C4-2B (cell line): ENCODE measurements around the gene NEDD4L.

ENCODE experiments used
- H3K27ac ChIP-seq: fragments of 450-650 bp; 2 replicates; pipeline ENCODE4 v1.5.1; 2017
- ZFX ChIP-seq: fragments of 450-650 bp; IDR thresholded peaks from 2 replicates; pipeline ENCODE4 v1.6.1; 2017
- TF ChIP-seq, protein P1 (sequence below): fragments of 450-650 bp; conservative IDR thresholded peaks from 2 replicates; pipeline ENCODE4 v1.5.1; 2017; ENCODE audit warnings: mild to moderate bottlenecking

Gene NEDD4L

DNA sequence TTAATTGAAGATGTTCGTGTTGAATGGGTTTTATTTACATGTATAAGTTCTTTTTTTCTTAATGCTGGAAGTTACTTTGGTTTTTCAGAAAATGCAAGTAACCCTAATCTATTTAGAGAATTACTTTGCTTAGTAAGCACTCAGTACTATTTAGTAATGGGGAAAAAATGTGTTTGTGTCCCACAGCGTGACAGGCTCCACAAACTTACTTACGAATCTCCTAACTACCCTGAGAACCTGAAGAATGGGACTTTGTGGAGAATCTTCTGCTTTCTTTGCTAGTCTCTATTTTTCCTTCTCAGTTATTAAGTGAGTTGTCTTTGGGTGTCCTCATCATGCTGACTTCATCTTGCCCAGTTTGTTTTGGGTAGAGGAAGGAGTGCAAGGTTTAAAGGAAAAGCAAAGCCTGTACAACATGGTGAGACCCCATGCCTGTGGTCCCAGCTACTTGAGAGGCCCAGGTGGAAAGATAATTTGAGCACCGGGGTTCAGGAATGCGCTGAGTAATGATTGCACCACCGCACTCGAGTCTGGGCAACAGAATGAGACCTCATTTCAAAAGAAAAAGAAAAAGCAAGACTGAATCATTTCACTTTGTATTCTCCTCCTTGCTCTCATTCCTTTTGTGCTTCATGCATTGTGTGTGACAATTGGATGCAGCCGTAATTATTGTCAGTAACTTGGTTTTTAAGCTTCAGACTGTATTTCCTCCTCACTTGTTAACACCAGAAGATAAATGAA is 10.2 kb downstream of the NEDD4L start:
- no peak overlapping the region for H3K27ac ChIP-seq

DNA sequence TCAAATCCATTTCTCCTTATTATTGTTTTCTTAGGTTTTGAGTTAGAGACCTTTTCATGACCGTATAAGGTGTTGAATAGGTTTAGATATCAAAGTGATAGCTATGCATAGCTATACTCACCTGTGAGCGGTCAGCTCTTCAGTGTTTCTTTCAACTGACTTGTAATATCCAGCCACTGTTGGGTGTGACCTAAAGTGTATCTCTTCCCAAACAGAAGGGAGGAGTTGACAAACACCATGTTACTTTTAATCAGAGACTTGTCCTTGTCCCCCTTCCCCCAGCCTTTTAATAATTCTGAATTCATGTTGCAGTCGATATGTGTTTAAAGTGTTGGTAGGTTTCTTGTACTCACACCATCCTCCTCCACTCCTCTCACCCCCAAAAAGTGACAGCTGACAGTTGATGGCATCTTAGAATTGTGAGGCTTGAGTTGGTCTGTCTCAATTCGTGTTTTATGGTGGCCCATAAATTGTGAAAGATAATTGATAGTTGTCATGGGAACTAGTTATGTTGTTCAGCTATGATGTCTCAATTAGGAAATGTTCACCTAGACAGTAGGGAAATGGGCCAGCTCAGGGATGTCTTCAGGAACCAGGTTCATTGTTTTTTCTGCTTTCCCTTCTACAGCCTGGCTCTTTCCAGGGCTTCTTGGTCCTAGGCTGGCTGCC is 12.0 kb downstream of the NEDD4L start:
- TF ChIP-seq ZFX = no peak
- TF ChIP-seq, protein P1, sequence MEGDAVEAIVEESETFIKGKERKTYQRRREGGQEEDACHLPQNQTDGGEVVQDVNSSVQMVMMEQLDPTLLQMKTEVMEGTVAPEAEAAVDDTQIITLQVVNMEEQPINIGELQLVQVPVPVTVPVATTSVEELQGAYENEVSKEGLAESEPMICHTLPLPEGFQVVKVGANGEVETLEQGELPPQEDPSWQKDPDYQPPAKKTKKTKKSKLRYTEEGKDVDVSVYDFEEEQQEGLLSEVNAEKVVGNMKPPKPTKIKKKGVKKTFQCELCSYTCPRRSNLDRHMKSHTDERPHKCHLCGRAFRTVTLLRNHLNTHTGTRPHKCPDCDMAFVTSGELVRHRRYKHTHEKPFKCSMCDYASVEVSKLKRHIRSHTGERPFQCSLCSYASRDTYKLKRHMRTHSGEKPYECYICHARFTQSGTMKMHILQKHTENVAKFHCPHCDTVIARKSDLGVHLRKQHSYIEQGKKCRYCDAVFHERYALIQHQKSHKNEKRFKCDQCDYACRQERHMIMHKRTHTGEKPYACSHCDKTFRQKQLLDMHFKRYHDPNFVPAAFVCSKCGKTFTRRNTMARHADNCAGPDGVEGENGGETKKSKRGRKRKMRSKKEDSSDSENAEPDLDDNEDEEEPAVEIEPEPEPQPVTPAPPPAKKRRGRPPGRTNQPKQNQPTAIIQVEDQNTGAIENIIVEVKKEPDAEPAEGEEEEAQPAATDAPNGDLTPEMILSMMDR = no peak
- peak overlapping the region; percentile 64 for H3K27ac ChIP-seq

More for the DNA sequence above, 10.2 kb downstream of the NEDD4L start:
- no peak for TF ChIP-seq ZFX
- TF ChIP-seq, protein P1 = no peak

DNA sequence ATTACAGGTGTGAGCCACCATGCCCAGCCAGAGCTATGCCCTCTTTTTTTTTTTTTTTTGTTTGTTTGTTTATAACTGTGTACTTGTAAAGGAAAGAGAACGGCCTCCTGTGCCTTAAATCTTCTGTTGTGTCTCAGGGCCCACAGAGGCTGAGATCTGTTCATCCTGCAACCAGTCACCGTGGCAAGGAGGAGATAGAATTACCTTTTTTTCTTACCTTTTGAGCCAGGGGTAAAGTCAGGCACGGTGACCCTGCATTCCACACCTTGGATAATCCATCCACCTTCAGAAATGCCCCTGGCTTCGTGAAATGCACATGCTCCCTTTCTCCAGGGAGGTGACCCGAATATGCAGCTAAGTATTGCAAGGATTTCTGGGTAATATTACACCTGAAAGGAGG is 12.8 kb downstream of the NEDD4L start:
- TF ChIP-seq, protein P1 = no peak
- TF ChIP-seq ZFX = no peak

DNA sequence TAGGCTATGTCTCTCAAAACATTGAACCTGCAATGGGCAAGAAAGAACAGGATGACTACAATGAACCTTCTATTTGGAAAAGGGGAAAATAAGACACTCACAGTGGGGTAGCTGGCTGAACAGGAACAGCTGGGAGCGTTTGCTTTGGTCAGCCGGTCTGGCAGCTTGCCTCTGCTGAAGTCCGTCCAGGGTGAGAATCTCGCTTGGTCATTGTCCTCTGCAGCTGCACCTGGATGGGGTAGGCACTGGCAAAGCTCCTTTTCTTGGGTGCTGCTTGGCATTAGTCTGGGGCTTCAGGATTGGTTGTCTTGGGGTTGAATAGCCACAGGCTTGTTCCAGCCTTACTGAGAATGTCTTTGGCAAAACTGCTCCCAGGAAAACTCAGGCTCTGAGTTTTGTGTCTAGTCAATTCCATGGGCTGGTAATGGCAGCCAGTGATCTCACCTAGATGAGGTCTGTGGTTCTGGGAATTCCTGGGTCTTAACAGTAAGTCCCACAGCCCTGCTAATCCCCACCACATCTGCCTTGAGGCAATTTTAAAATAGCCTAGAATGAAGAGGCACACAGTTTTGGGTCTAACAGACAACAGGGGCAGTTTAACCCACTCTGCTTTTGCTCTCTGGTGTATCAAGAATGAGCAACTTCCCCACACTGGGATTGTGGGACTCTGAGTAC is 13.4 kb downstream of the NEDD4L start:
- TF ChIP-seq, protein P1 = no peak
- no peak for TF ChIP-seq ZFX

More for the DNA sequence above, 12.8 kb downstream of the NEDD4L start:
- H3K27ac ChIP-seq = peak overlapping the region; percentile 64

DNA sequence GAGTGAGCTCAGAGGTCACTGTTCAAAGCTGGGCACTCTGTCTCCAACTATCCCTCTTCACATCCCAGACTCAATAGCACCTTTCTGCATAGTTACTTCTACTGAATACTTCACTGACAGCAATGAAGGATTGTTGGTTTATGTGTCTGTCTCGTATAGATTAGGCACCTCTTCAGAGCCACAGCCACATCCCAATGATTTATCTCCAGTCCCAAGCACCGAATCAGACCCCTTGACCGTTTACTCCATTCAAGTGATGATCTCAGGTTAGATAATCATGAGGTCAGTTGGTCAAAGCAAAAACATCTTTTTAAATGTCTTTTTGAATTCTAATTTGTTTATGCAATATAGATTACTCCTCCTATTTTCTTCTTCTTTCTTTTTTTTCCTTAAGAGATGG is 14.7 kb downstream of the NEDD4L start:
- H3K27ac ChIP-seq = no peak overlapping the region
- TF ChIP-seq, protein P1 = no peak
- TF ChIP-seq ZFX = no peak

More for the DNA sequence above, 13.4 kb downstream of the NEDD4L start:
- peak overlapping the region; percentile 64 for H3K27ac ChIP-seq

DNA sequence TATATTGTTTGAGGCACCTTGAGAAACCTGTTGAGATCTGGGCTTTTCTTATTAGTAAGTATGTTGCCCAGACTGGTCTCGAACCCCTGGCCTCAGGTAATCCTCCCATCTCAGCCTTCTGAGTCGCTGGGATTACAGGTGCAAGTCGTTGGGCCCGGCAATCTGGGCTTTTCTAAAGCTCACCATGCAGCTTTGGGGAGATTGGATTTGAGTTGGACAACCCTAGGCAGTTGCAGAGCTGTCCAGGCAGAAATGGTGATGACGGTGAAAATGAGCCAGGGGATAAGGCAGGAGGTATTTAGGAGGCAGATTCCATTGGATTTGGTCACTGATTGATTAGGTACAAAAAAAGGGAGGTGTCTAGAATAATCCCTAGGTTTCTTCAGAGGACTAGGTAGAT is 16.2 kb downstream of the NEDD4L start:
- no peak for TF ChIP-seq ZFX
- TF ChIP-seq, protein P1 = no peak
- no peak overlapping the region for H3K27ac ChIP-seq

DNA sequence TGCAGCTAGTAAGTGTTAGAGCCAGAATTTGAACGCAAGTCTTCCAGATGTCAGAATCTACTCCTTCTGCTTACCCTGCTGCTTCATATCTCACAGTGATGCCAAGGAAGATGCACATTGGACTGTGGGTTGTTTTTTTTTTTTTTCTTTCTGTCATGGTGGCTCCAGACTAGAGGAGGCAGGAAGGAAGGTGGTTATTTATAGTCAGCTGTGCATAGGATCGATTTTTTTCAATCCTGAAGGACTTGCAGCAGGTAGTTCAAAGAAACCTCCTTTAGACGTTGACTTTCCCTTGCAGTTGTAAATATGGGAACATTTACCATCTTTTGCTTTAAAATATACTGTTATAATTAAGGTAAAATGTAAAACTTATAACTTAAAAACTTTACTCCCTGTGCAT is 17.3 kb downstream of the NEDD4L start:
- H3K27ac ChIP-seq = no peak overlapping the region
- TF ChIP-seq, protein P1 = no peak
- no peak for TF ChIP-seq ZFX
